Stimulated activated naive B cell treated with anti-CD40 and anti-IgM and Interleukin-4, amounts not matched to agents 10 μg/mL and 1 μg/mL and 100 μg/mL, for 72 hours (primary cell): ENCODE data around the gene INTS1.
A peak's percentile ranks its signal among the peaks of the same experiment; 100 is the strongest.

ENCODE experiments used
- ATAC-seq, 2 donors: fragments of 150-1000 bp; cut with Tn5 transposase; replicated peaks; 2 replicates each; pipeline ENCODE4 v1.10.0; 2021; ENCODE audit warnings: moderate library complexity in 1 of 2
- DNase-seq: peaks from one replicate; pipeline ENCODE4 v3.0.0; 2021
- H3K27ac Mint-ChIP-seq: one replicate; pipeline ENCODE4 v1.8.0; 2022; ENCODE audit warnings: mild to moderate bottlenecking, mixed read lengths
- H3K27me3 Mint-ChIP-seq, 2 donors: one replicate each; pipeline ENCODE4 v1.8.0; 2022; ENCODE audit warnings: mixed read lengths in 2 of 2
- H3K36me3 Mint-ChIP-seq, 2 donors: one replicate each; pipeline ENCODE4 v1.8.0; 2022; ENCODE audit warnings: mixed read lengths in 2 of 2, mild to moderate bottlenecking in 1 of 2
- H3K4me1 Mint-ChIP-seq, 2 donors: one replicate each; pipeline ENCODE4 v1.8.0; 2022; ENCODE audit warnings: mixed read lengths in 2 of 2, mild to moderate bottlenecking in 1 of 2
- H3K4me3 Mint-ChIP-seq, 2 donors: one replicate each; pipeline ENCODE4 v1.8.0; 2022; ENCODE audit warnings: mild to moderate bottlenecking in 2 of 2, mixed read lengths in 2 of 2, moderate library complexity in 1 of 2
- H3K9me3 Mint-ChIP-seq, 2 donors: one replicate each; pipeline ENCODE4 v1.8.0; 2022; ENCODE audit warnings: mixed read lengths in 2 of 2, mild to moderate bottlenecking in 1 of 2

INTS1 gene

GRCh38 chr7:1538544-1539180, 34.5 kb upstream of the INTS1 start:
- Mint-ChIP-seq H3K27me3 (no peaks in the 10 kb centered on the region), H3K9me3 (no peaks in the 10 kb centered on the region), H3K4me3 (no peak overlapping the region), H3K27ac (no peak overlapping the region), H3K36me3 (peaks cover 16 to 44% of the 10 kb centered on the region in 2 donors), H3K4me1 (peaks cover 6 to 17% of the 10 kb centered on the region in 2 donors)
- no peak for DNase-seq
- ATAC-seq = no peak

DNA sequence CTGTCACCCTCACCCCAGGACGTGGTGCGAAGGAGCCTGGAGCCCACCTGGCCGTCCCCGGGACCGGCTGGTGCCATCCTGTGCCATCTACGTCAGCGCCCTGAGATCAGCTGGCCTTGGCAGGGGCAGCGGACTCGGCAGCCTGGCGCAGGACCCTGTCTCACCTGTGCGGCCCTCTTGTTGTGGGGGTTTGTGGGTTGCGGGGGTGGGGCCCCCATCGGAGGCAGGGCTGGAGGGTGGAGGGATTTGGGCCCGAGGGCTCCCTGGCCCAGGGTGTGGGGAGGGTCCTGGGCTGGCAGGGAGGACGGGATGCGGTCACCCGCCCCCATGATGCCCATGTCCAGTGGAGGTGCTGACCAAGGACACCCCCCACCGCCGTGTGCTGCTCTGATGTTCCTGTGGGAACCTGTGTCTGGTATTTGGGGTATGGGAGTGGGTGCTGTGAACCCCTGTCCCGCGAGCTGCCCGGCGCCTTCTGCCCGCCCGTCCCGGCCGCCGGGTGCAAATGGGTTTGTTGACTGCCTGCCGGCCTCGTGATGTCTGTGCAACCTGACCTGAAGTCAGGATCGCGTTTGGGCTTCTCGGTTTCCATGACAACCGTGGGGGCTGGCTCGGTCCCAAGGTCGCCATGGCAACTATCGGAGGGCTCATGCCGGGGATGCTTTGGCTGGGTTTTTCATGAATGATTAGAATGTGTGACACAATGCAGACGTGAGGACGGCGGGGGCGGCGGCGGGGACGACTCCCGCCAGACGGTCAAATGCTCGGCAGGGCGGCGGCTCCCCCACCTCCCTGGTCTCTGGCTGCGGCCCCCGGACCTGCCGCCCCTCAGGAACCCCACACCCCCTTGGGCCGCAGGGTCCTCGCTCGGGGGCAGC, 33.6 kb upstream of the INTS1 start:
- ATAC-seq (no peak), DNase-seq (no peak)
- Mint-ChIP-seq H3K9me3 (no peaks in the 10 kb centered on the region), H3K27ac (no peak overlapping the region), H3K4me3 (no peak overlapping the region), H3K27me3 (no peaks in the 10 kb centered on the region), H3K4me1 (peaks cover 14 to 26% of the 10 kb centered on the region in 2 donors), H3K36me3 (peaks cover 17 to 49% of the 10 kb centered on the region in 2 donors)

DNA sequence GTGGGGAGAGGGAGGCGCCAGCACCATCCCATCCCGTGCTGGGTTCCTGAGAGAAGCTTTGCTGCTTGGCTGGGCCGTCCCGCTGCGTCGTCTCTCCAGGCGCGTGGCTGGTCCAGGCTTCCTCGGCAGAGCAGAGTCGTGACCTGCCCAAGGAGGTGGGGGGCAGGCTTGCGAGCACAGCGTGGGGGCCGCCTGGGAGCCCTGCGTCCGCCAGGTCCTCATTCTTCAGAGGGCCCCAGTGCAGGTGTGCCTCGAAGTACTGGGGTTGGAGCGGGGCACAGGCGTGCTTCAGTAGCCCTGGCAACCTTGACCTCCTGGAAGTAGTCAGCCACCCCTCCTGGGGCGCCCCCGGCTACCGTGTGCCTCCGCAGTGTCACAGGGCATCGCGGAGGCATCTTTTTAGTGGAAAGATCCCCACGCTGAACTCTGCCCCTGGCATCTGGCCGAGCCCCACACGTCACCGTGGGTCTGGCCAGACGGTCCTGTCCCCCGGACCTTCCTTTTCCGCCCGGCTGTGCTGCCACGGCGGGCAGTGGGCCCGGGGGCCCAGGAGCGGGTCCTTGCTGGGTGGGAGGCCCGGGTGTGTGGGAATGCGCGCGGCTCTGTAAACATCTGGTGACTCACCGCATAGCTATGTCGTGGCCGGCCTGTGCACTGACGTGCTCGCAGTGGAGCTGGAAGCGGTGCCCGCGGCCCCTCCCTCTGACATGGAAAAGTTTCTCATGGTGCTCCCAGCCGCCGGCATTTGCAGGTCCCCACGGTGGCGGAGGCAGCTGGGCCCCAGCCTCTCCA, 32.8 kb upstream of the INTS1 start:
- Mint-ChIP-seq H3K27ac (no peak overlapping the region), H3K27me3 (no peaks in the 10 kb centered on the region), H3K9me3 (no peaks in the 10 kb centered on the region), H3K4me3 (no peak overlapping the region), H3K4me1 (peaks cover 19 to 35% of the 10 kb centered on the region in 2 donors), H3K36me3 (peaks cover 13 to 41% of the 10 kb centered on the region in 2 donors)
- DNase-seq (no peak), ATAC-seq (no peak)

- peaks cover 22 to 40% of the 10 kb centered on the region in 2 donors for H3K4me1 Mint-ChIP-seq
- DNase-seq = no peak
- H3K27ac Mint-ChIP-seq = no peak overlapping the region
- ATAC-seq = no peak
- H3K4me3 Mint-ChIP-seq = no peak overlapping the region
- no peaks in the 10 kb centered on the region for H3K27me3 Mint-ChIP-seq
- peaks cover 13 to 40% of the 10 kb centered on the region in 2 donors for H3K36me3 Mint-ChIP-seq
- no peaks in the 10 kb centered on the region for H3K9me3 Mint-ChIP-seq
These were observed 32.2 kb upstream of the INTS1 start for GRCh38 chr7:1536455-1536742.

- Mint-ChIP-seq H3K36me3 (peaks cover 13 to 35% of the 10 kb centered on the region in 2 donors), H3K27ac (no peak overlapping the region), H3K9me3 (no peaks in the 10 kb centered on the region), H3K27me3 (no peaks in the 10 kb centered on the region), H3K4me3 (no peak overlapping the region), H3K4me1 (peaks cover 22 to 41% of the 10 kb centered on the region in 2 donors)
- ATAC-seq = no peak
- DNase-seq = no peak
These were observed 31.7 kb upstream of the INTS1 start for GRCh38 chr7:1535701-1536454.

GRCh38 chr7:1535100-1535458, 30.9 kb upstream of the INTS1 start:
- Mint-ChIP-seq H3K36me3 (peaks cover 10 to 29% of the 10 kb centered on the region in 2 donors), H3K4me1 (peaks cover 22 to 41% of the 10 kb centered on the region in 2 donors), H3K27ac (no peak overlapping the region), H3K4me3 (no peak overlapping the region), H3K27me3 (no peaks in the 10 kb centered on the region), H3K9me3 (no peaks in the 10 kb centered on the region)
- no peak for ATAC-seq
- DNase-seq = no peak

DNA sequence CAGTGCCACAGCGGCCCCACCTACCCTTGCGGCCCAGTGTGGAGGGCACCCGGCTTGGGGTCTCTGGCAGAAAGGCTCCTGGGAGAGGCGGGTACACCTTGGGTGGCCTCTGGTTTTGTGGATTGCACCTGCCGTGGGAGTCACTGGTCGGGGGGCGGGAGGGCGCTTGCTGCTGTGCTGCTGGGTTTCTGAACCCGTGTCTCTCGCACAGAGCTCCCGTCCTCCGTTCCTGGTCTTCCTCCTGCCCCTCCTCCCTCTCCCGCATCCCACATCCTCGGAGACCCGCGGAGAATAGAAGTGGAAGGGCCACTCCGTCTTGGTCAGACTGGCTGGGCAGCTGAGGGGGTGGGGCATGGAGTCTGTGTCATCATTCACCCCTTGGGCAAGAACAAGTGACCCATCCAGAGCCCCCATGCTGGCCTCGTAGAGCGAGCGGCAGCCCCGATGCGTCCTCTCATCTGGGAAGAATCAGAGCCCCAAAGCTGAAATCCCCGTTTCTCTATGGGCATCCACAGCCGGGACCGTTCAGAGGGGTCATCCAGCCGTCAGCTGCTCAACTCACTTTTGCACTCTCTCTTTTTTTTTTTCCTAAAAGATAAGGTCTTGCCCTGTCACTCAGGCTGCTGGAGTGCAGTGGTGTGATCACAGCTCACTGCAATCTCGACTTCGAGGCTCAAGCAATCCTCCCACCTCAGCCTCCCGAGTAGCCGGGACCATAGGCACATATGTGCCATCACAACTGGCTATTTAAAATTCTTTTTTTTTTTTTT, 30.3 kb upstream of the INTS1 start:
- Mint-ChIP-seq H3K9me3 (no peaks in the 10 kb centered on the region), H3K27me3 (no peaks in the 10 kb centered on the region), H3K4me1 (peaks cover 22 to 41% of the 10 kb centered on the region in 2 donors), H3K36me3 (peaks cover 6 to 25% of the 10 kb centered on the region in 2 donors), H3K4me3 (no peak overlapping the region), H3K27ac (no peak overlapping the region)
- DNase-seq = no peak
- no peak for ATAC-seq

- peak; percentile 35 for DNase-seq
- ATAC-seq = peak; percentile 44 to 58
- peak overlapping the region; percentile 93 for H3K27ac Mint-ChIP-seq
- H3K27me3 Mint-ChIP-seq = no peaks in the 10 kb centered on the region
- H3K9me3 Mint-ChIP-seq = no peaks in the 10 kb centered on the region
- peak overlapping the region; percentile 87 to 89 for H3K4me3 Mint-ChIP-seq
- peaks cover 22 to 41% of the 10 kb centered on the region in 2 donors for H3K4me1 Mint-ChIP-seq
- H3K36me3 Mint-ChIP-seq = peaks cover 6 to 20% of the 10 kb centered on the region in 2 donors
These were observed 29.5 kb upstream of the INTS1 start for GRCh38 chr7:1533547-1534329.

DNA sequence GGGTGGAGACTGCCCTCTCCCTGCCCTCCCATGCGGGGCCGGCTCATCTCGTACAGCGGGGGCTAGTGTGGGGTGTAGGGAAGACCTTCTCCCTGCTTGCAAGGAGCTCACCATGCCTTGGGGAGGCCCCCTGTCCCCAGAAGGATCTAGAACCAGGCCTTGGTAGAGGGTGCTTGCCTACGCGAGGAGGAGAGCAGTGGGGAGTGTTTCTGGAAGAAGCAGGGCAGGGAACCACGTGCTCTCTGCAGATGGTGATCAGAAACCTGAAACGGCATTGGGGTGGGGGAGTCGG, 29.0 kb upstream of the INTS1 start:
- Mint-ChIP-seq H3K9me3 (no peaks in the 10 kb centered on the region), H3K27ac (peak overlapping the region; percentile 93), H3K4me1 (peaks cover 22 to 41% of the 10 kb centered on the region in 2 donors), H3K27me3 (no peaks in the 10 kb centered on the region), H3K36me3 (peaks cover 6 to 20% of the 10 kb centered on the region in 2 donors), H3K4me3 (peak overlapping the region; percentile 87 to 89)
- DNase-seq (no peak), ATAC-seq (peak; percentile 4 to 18)

- Mint-ChIP-seq H3K27me3 (no peaks in the 10 kb centered on the region), H3K36me3 (peaks cover 3 to 20% of the 10 kb centered on the region in 2 donors), H3K4me3 (peak overlapping the region; percentile 87 to 89), H3K27ac (peak overlapping the region; percentile 93), H3K9me3 (no peaks in the 10 kb centered on the region), H3K4me1 (peaks cover 22 to 41% of the 10 kb centered on the region in 2 donors)
- ATAC-seq (peak; percentile 48 to 50), DNase-seq (no peak)
These were observed 28.5 kb upstream of the INTS1 start for GRCh38 chr7:1532456-1533254.

DNA sequence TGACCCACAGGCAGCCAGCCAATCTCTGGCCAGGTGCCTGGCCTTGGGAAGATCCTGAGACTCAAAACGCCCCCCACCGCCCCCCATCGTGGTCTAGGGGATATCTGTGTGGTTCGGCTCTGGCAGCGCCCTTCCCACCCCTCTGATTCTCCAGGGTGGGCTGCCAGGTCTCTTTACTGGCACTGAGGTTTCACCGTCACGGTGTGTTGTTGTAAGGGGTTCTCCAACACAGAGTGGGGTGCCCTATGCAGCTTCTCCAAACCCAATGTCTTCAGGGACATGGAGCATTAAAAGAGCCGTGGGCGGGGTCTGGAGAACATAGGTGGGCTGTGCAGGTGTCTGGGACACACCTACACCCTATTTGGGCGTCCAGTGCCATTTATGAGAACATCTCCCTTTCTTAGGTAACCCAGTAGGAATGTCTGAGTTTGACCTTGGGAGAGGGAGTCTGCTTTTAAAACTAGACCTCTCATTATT, 27.8 kb upstream of the INTS1 start:
- H3K36me3 Mint-ChIP-seq = peaks cover 3 to 20% of the 10 kb centered on the region in 2 donors
- H3K27me3 Mint-ChIP-seq = no peaks in the 10 kb centered on the region
- peak overlapping the region; percentile 93 for H3K27ac Mint-ChIP-seq
- ATAC-seq (no peak), DNase-seq (no peak)
- peak overlapping the region; percentile 87 to 89 for H3K4me3 Mint-ChIP-seq
- no peaks in the 10 kb centered on the region for H3K9me3 Mint-ChIP-seq
- H3K4me1 Mint-ChIP-seq = peaks cover 22 to 39% of the 10 kb centered on the region in 2 donors

DNA sequence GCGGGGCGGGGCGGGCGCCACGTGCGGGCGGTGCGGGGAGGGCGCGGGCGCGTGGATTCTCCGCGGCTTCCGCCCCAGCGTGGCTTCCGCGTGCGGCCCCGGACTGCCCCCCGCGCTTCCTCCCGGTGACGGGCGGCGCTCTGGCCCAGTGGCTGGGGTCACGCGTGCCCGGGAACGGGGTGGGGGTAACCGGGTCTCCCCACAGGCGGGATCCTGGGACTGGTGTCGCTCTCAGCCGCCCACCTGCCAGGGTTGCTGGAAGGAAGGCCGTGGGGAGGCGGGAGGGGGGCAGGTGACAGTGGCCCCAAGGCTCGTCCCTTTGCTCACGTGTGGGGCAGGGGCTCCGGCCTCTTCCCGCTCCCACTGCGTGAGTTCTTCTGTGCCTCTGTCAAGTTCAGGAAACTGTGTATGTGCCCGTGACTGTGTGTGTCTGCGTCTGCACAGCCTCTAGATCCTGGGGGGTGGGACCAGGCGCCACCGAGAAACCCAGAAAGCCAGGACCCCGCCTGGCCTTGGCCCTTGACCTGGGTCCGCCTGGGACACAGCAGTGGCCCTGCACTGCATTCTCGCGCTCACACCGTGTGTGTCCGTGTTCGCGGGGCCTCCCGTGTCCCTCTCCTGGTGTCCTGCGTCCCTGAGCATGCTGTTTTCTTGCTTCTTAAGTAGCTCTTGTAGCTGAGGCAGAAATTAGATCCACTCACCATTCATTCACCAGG, 27.2 kb upstream of the INTS1 start:
- Mint-ChIP-seq H3K27ac (peak overlapping the region; percentile 93), H3K4me3 (peak overlapping the region; percentile 87 to 89), H3K36me3 (peaks cover 3 to 16% of the 10 kb centered on the region in 2 donors), H3K27me3 (peaks cover 0 to 5% of the 10 kb centered on the region in 2 donors), H3K4me1 (peaks cover 22 to 34% of the 10 kb centered on the region in 2 donors), H3K9me3 (no peaks in the 10 kb centered on the region)
- peak; percentile 14 to 26 for ATAC-seq
- no peak for DNase-seq
